GM21381 (cell line): ENCODE data around the gene KLK4.
"Not testable (repeated sequence)": the region's sequence is repeated elsewhere in the genome, so short reads cannot be mapped to it uniquely, and the experiment has no call there.

Experiments used
- ATAC-seq: cut with Tn5 transposase; IDR thresholded peaks from one replicate; pipeline ENCODE4 v1.9.1; 2021; ENCODE audit warnings: mild to moderate bottlenecking, moderate library complexity; ENCODE audit not compliant: unreplicated experiment

Gene KLK4

GRCh38 chr19:50916069-50916468 lies 4.9 kb upstream of the KLK4 start:
- no peak for ATAC-seq

- ATAC-seq = no peak
Measured at GRCh38 chr19:50912727-50913716, 1.8 kb upstream of the KLK4 start.

- no peak for ATAC-seq
Measured at GRCh38 chr19:50912102-50912599, 956 bp upstream of the KLK4 start.

- ATAC-seq = no peak
Measured at GRCh38 chr19:50910722-50911121, 473 bp downstream of the KLK4 start.

- no peak for ATAC-seq
Measured at GRCh38 chr19:50909240-50910070, 1.7 kb downstream of the KLK4 start.

GRCh38 chr19:50908336-50908735 lies 2.9 kb downstream of the KLK4 start:
- no peak for ATAC-seq

GRCh38 chr19:50906217-50906616 lies 5.0 kb downstream of the KLK4 start:
- no peak for ATAC-seq

GRCh38 chr19:50902640-50903039 lies 8.6 kb downstream of the KLK4 start:
- ATAC-seq = no peak

GRCh38 chr19:50899569-50899968 lies 11.6 kb downstream of the KLK4 start:
- ATAC-seq = no peak

- no peak for ATAC-seq
Measured at GRCh38 chr19:50898018-50898417, 13.2 kb downstream of the KLK4 start.

- no peak for ATAC-seq
Measured at GRCh38 chr19:50897612-50898011, 13.6 kb downstream of the KLK4 start.

- peak; percentile 21 for ATAC-seq
Measured at GRCh38 chr19:50897191-50897607, 14.0 kb downstream of the KLK4 start.

- ATAC-seq = peak; percentile 85
Measured at GRCh38 chr19:50896591-50897190, 14.5 kb downstream of the KLK4 start.

GRCh38 chr19:50896089-50896590 lies 15.1 kb downstream of the KLK4 start:
- ATAC-seq = not testable (repeated sequence)

GRCh38 chr19:50894478-50895356 lies 16.5 kb downstream of the KLK4 start:
- no peak for ATAC-seq

- no peak for ATAC-seq
Measured at GRCh38 chr19:50893047-50893736, 18.0 kb downstream of the KLK4 start.

- ATAC-seq = no peak
Measured at GRCh38 chr19:50891253-50891625, 20.0 kb downstream of the KLK4 start.

GRCh38 chr19:50890422-50891252 lies 20.6 kb downstream of the KLK4 start:
- ATAC-seq = no peak
